HCT116 (cell line): ENCODE data around the gene PDCD6IP. TPM values are rescaled to one million over a fixed set of nuclear protein-coding genes. Genes with fewer than 3 reads are reported as not detected.

Experiments
- ATAC-seq: fragments of 200-7000 bp; cut with Tn5 transposase; 2 replicates; pipeline ENCODE4 v1.9.1; 2020; ENCODE audit warnings: mild to moderate bottlenecking, moderate library complexity
- BruUV-seq: library from RNA; stranded (reverse); fragments of 400-500 nt; replicated peaks from 2 replicates; lab custom pipeline; 2021; lab: Mats Ljungman, UMichigan
- CTCF ChIA-PET: fragments of 300-600 bp; sonication (Branson Sonifier 250); formaldehyde crosslinking; loops from one replicate; lab custom pipeline; 2021; ENCODE audit warnings: antibody characterized with exemption; lab: Charles Lee
- POLR2A ChIA-PET: fragments of 300-600, 350-600 bp; sonication (Branson Sonifier 250); formaldehyde crosslinking; loops from one replicate; lab custom pipeline; 2021; ENCODE audit warnings: antibody characterized with exemption; lab: Charles Lee
- RAD21 ChIA-PET, 2 experiments: fragments of 300-600 bp; sonication (Branson Sonifier 250); formaldehyde crosslinking; loops; one replicate each; lab custom pipeline; 2023; ENCODE audit warnings: low total read pairs in 2 of 2; ENCODE audit not compliant: uncharacterized antibody in 2 of 2, unreplicated experiment in 2 of 2, low non-redundant PET in 1 of 2; lab: Charles Lee
- DNase-seq: peaks from one replicate; pipeline ENCODE4 v3.0.0-alpha.2; 2010; ENCODE audit warnings: low read depth, low spot score
- H2AFZ ChIP-seq: fragments of 200-600 bp; shearing (Covaris generic), sonication (generic); 2 replicates; pipeline ENCODE4 v1.6.1; 2017; ENCODE audit warnings: low read depth, mixed run types, mixed read lengths, antibody characterized with exemption, low read length; ENCODE audit not compliant: poor library complexity, severe bottlenecking
- H3K27ac ChIP-seq: 2 replicates; pipeline ENCODE4 v1.5.1; 2012; ENCODE audit warnings: low read depth, low read length
- H3K27me3 ChIP-seq: fragments of 200-600 bp; sonication (generic); 2 replicates; pipeline ENCODE4 v1.6.1; 2016; ENCODE audit warnings: mixed run types, low read length, mixed read lengths; ENCODE audit not compliant: insufficient read depth
- H3K36me3 ChIP-seq, 2 experiments: fragments of 200-500 bp in 1 of 2; fragments of 200-600 bp in 1 of 2; sonication (Bioruptor generic) in 1 of 2; sonication (generic) in 1 of 2; 2 replicates each; pipeline versions ENCODE4 v1.5.1 to v1.6.1; 2014 to 2016; ENCODE audit warnings: low read length in 2 of 2, inconsistent platforms in 1 of 2, mixed read lengths in 1 of 2, mixed run types in 1 of 2; ENCODE audit not compliant: insufficient read depth in 2 of 2, control insufficient read depth in 1 of 2
- H3K4me1 ChIP-seq, 2 experiments: fragments of 200-600 bp in 1 of 2; sonication (generic) in 1 of 2; 2 replicates each; pipeline versions ENCODE4 v1.5.1 to v1.6.1; 2012 to 2017; ENCODE audit warnings: low read length in 2 of 2, inconsistent platforms in 1 of 2, mild to moderate bottlenecking in 1 of 2, mixed read lengths in 1 of 2, mixed run types in 1 of 2, moderate library complexity in 1 of 2; ENCODE audit not compliant: insufficient read depth in 2 of 2, control insufficient read depth in 1 of 2
- H3K4me2 ChIP-seq: fragments of 200-600 bp; sonication (generic); 2 replicates; pipeline ENCODE4 v1.6.1; 2017; ENCODE audit warnings: mixed run types, low read length, mixed read lengths
- H3K4me3 ChIP-seq, 2 experiments: fragments of 200-600 bp in 1 of 2; sonication (generic) in 1 of 2; replicated peaks in 1 of 2; 2 replicates each; pipeline ENCODE4 v1.5.1; 2011 to 2016; ENCODE audit warnings: low read length in 2 of 2, control low read depth in 1 of 2, low read depth in 1 of 2, mild to moderate bottlenecking in 1 of 2, mixed read lengths in 1 of 2, mixed run types in 1 of 2
- H3K79me2 ChIP-seq: fragments of 200-600 bp; sonication (generic); 2 replicates; pipeline ENCODE4 v1.6.1; 2017; ENCODE audit warnings: mild to moderate bottlenecking, mixed run types, low read length, moderate library complexity, mixed read lengths; ENCODE audit not compliant: insufficient read depth
- H3K9ac ChIP-seq: fragments of 200-600 bp; sonication (generic); 2 replicates; pipeline ENCODE4 v1.6.1; 2016; ENCODE audit warnings: low read length, mixed read lengths
- H3K9me2 ChIP-seq: fragments of 200-600 bp; sonication (generic), shearing (Covaris generic); 2 replicates; pipeline ENCODE4 v1.6.1; 2017; ENCODE audit warnings: mixed run types, mild to moderate bottlenecking, moderate library complexity; ENCODE audit not compliant: insufficient read depth
- H3K9me3 ChIP-seq, 2 experiments: fragments of 200-500 bp in 1 of 2; fragments of 200-600 bp in 1 of 2; sonication (Bioruptor generic) in 1 of 2; sonication (generic) in 1 of 2; 2 replicates each; pipeline ENCODE4 v1.6.1; 2014 to 2017; ENCODE audit warnings: low read length in 2 of 2, mixed read lengths in 2 of 2, inconsistent platforms in 1 of 2, low read depth in 1 of 2, mild to moderate bottlenecking in 1 of 2, mixed run types in 1 of 2, moderate library complexity in 1 of 2; ENCODE audit not compliant: control insufficient read depth in 1 of 2, insufficient read depth in 1 of 2
- H4K20me1 ChIP-seq: fragments of 200-600 bp; sonication (generic), shearing (Covaris generic); 2 replicates; pipeline ENCODE4 v1.6.1; 2017; ENCODE audit warnings: mixed run types, mild to moderate bottlenecking, moderate library complexity; ENCODE audit not compliant: insufficient read depth
- CTCF ChIP-seq, 3 experiments: fragments of 200-600 bp in 1 of 3; sonication (generic) in 1 of 3; IDR thresholded peaks in 2 of 3; conservative IDR thresholded peaks in 1 of 3; 2 replicates each; pipeline ENCODE4 v1.5.1; 2012 to 2017; ENCODE audit warnings: low read depth in 2 of 3, low read length in 2 of 3, antibody characterized with exemption in 1 of 3, borderline replicate concordance in 1 of 3, control low read depth in 1 of 3, mild to moderate bottlenecking in 1 of 3, mixed read lengths in 1 of 3, mixed run types in 1 of 3, moderate library complexity in 1 of 3; ENCODE audit not compliant: insufficient read depth in 1 of 3
- EZH2phosphoT487 ChIP-seq: fragments of 200-600 bp; IDR thresholded peaks from 2 replicates; pipeline ENCODE4 v1.6.1; 2018; ENCODE audit warnings: antibody characterized with exemption, borderline replicate concordance
- intact Hi-C: fragments of 100-400 bp; cut with micrococcal nuclease; formaldehyde crosslinking; loops from 2 replicates; pipeline ENCODE4 v1.10.0; 2022
- total RNA-seq: library from RNA; stranded (reverse); gene quantifications from one replicate; pipeline ENCODE4 v1.2.1, GENCODE V29; 2021; ENCODE audit not compliant: unreplicated experiment

The PDCD6IP gene
- total RNA-seq, 1 experiment from 2014 or later: 241 TPM

- POLR2A ChIA-PET: no interaction called here
- no TSS peak for BruUV-seq
- CTCF ChIA-PET: no interaction called here
Measured at GRCh38 chr3:33918126-33918756, 119.8 kb downstream of the PDCD6IP start.

More at GRCh38 chr3:33918126-33918756, 119.8 kb downstream of the PDCD6IP start:
- no peaks in the 10 kb centered on the region for H3K79me2 ChIP-seq
- DNase-seq: no peak
- no peak overlapping the region for H3K27ac ChIP-seq
- H3K27me3 ChIP-seq: peaks cover 7% of the 10 kb centered on the region; the same call in 1 of the 2 replicates
- intact Hi-C loops: no loop called here
- TF ChIP-seq EZH2phosphoT487: no peak
- TF ChIP-seq CTCF (IDR thresholded peaks at IDR 0.05 in 2 of 3, conservative IDR thresholded peaks at IDR 0.05 in 1 of 3; ENCODE audit: borderline replicate concordance in 1 of 3, insufficient read depth in 1 of 3, low read depth in 2 of 3, low read length in 2 of 3): no peak
- TF ChIP-seq, all 23 proteins: peak for 0
- Histone ChIP-seq H3K9ac (no peak overlapping the region), H3K36me3 (no peaks in the 10 kb centered on the region), H2AFZ (no peak overlapping the region), H3K9me3 (no peaks in the 10 kb centered on the region), H3K4me3 (no peak overlapping the region), H3K4me2 (no peak overlapping the region), H3K4me1 (no peaks in the 10 kb centered on the region), H4K20me1 (no peaks in the 10 kb centered on the region), H3K9me2 (no peaks in the 10 kb centered on the region)
- RAD21 ChIA-PET: no interaction called here
- ATAC-seq: no peak

Other genes starting within 250 kb of the PDCD6IP start
- gene CLASP2, start 80.4 kb upstream of the PDCD6IP start, total RNA-seq: 36.3 TPM